Ascending aorta (tissue), 2 donors: ENCODE data around the gene SLC12A6. TPM values are rescaled to one million over a fixed set of nuclear protein-coding genes. Genes with fewer than 3 reads are reported as not detected.
"Not testable (repeated sequence)": the region's sequence is repeated elsewhere in the genome, so short reads cannot be mapped to it uniquely, and the experiment has no call there.

Experiments used
- DNase-seq, 2 donors: peaks; one replicate each; pipeline ENCODE4 v3.0.0-alpha.2; 2019; ENCODE audit warnings: low spot score in 2 of 2
- H3K27ac ChIP-seq, 2 donors: fragments of 200-600 bp; sonication (generic); one replicate each; pipeline ENCODE4 v1.5.1; 2016 to 2017; ENCODE audit warnings: mild to moderate bottlenecking in 1 of 2
- H3K27me3 ChIP-seq: fragments of 200-600 bp; sonication (generic); one replicate; pipeline ENCODE4 v1.5.1; 2017
- H3K36me3 ChIP-seq, 2 donors: fragments of 200-600 bp; sonication (generic); one replicate each; pipeline ENCODE4 v1.5.1; 2016
- H3K4me1 ChIP-seq, 2 donors: fragments of 200-600 bp; sonication (generic); one replicate each; pipeline ENCODE4 v1.5.1; 2016 to 2017; ENCODE audit warnings: mild to moderate bottlenecking in 1 of 2
- H3K4me3 ChIP-seq, 2 donors: fragments of 200-600 bp; sonication (generic); one replicate each; pipeline ENCODE4 v1.5.1; 2016 to 2017; ENCODE audit warnings: mild to moderate bottlenecking in 1 of 2
- H3K9me3 ChIP-seq, 2 donors: fragments of 200-600 bp; sonication (generic); one replicate each; pipeline ENCODE4 v1.5.1; 2016
- intact Hi-C: fragments of 100-400 bp; cut with DNase I; formaldehyde crosslinking; loops from one replicate; pipeline ENCODE4 v1.15.1; 2023
- total RNA-seq: library from RNA; depleted of rRNA; stranded (reverse); fragments of >200 nt; gene quantifications from one replicate; pipeline ENCODE4 v1.1.0, GENCODE V29; 2016
- TF ChIP-seq, protein P1 (sequence below), 3 experiments: fragments of 200-600 bp in 2 of 3; fragments of 450-650 bp in 1 of 3; sonication (generic) in 2 of 3; IDR thresholded peaks; one replicate each; pipeline ENCODE4 v1.5.1; 2016 to 2019; ENCODE audit warnings: antibody characterized with exemption in 3 of 3, mild to moderate bottlenecking in 1 of 3, moderate library complexity in 1 of 3

SLC12A6 gene
- total RNA-seq, 1 donor from 2014 or later, result 65.8 TPM

DNA sequence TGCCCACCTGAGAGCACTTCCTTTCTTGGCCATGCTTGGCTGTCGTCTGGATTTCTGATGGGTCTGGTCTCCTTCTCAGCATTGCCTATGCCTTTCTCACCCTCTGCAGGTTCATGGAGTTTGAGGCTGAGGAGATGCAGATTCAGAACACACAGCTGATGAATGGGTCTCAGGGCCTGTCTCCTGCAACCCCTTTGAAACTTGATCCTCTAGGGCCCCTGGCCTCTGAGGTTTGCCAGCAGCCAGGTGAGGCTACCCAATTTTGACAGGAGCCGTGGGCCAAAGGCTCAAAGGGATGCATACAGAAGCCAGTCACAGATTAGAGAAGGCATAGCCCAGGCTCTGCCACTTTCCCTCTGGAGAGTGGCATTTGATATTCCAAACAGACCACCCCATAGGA is 16.0 kb upstream of the SLC12A6 start:
- Histone ChIP-seq H3K9me3 (no peaks in the 10 kb centered on the region), H3K27ac (no peak overlapping the region), H3K4me3 (no peak overlapping the region), H3K4me1 (no peaks in the 10 kb centered on the region), H3K36me3 (peaks cover 7 to 30% of the 10 kb centered on the region in 2 donors), H3K27me3 (no peaks in the 10 kb centered on the region)
- TF ChIP-seq, protein P1, sequence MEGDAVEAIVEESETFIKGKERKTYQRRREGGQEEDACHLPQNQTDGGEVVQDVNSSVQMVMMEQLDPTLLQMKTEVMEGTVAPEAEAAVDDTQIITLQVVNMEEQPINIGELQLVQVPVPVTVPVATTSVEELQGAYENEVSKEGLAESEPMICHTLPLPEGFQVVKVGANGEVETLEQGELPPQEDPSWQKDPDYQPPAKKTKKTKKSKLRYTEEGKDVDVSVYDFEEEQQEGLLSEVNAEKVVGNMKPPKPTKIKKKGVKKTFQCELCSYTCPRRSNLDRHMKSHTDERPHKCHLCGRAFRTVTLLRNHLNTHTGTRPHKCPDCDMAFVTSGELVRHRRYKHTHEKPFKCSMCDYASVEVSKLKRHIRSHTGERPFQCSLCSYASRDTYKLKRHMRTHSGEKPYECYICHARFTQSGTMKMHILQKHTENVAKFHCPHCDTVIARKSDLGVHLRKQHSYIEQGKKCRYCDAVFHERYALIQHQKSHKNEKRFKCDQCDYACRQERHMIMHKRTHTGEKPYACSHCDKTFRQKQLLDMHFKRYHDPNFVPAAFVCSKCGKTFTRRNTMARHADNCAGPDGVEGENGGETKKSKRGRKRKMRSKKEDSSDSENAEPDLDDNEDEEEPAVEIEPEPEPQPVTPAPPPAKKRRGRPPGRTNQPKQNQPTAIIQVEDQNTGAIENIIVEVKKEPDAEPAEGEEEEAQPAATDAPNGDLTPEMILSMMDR (IDR thresholded peaks at IDR 0.05), result no peak
- intact Hi-C loops, result no loop called here
- DNase-seq, result no peak

DNA sequence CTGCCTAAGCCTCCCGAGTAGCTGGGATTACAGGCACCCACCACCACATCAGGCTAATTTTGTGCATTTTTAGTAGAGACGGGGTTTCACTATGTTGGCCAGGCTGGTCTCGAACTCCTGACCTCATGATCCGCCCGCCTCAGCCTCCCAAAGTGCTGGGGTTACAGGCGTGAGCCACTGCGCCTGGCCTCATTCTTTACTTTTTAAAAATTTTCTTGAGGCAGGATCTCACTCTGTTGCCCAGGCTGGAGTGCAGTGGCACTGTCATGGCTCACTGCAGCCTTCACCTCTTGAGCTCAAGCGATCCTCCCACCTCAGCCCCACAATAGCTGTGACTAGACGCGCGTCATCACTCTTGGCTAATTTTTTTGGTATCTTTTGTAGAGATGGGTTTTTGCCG is 15.4 kb upstream of the SLC12A6 start:
- H3K4me3 ChIP-seq, H3K27me3 ChIP-seq, DNase-seq, H3K4me1 ChIP-seq, H3K9me3 ChIP-seq, H3K27ac ChIP-seq, intact Hi-C loops: not testable (repeated sequence)
- H3K36me3 ChIP-seq, result peaks cover 4 to 25% of the 10 kb centered on the region in 2 donors

DNA sequence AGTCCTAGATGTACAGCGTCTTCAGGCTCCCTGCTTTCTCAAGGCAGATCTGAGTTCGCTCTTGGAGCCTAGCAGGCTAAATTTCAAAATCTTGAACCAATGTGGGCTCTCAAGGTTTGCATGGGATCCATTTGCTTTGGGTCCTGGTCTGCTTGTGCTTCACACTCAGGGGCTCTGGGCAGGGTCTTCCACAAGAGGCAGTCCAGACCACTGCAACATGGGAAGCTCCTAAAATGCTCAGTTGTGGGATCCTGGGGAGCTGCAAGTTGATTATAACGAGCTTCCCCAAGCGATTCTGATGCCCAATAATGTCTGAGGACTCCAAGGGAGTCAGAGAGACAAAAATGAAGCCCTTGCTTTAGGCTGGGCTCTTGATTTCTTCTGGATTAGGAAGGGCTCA is 12.2 kb upstream of the SLC12A6 start:
- H3K27ac ChIP-seq, result no peak overlapping the region
- DNase-seq, result no peak
- H3K36me3 ChIP-seq, result no peaks in the 10 kb centered on the region
- H3K27me3 ChIP-seq, result no peaks in the 10 kb centered on the region
- no peak overlapping the region for H3K4me3 ChIP-seq
- TF ChIP-seq, protein P1 (IDR thresholded peaks at IDR 0.05), result no peak
- no peaks in the 10 kb centered on the region for H3K4me1 ChIP-seq
- H3K9me3 ChIP-seq, result no peaks in the 10 kb centered on the region
- intact Hi-C loops, result loop anchor here (10.0 kb wide), 1 partner anchor 295 kb away; no protein-coding TSS in a partner anchor

DNA sequence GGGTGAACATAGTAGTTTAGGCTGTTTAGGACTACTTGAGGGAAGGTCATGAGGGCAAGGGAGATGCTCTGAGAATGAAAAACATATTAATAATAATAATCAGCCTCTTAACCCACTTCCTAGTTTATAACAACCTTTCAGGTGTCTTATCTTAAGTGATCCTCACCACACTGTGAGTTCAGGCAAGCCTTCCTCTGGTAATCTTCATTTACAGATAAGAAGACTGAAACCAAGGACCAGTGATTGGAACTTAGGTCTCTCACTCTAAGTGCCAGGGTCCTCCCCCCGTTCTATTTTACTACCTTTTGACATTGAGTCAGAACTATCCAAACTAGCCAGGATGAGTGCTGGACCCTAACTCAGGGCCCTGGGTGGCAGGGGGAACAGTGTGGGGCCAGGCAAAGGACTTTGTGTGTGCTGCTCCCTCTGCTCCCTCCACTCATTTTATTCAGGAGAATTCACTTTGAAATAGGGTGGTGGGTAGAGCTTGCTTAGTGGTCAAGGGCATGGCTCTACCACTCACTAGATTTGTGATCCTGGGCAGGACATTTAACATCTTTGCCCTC is 11.2 kb upstream of the SLC12A6 start:
- intact Hi-C loops, result loop anchor here (10.0 kb wide), 1 partner anchor 294 kb away; no protein-coding TSS in a partner anchor
- H3K27me3 ChIP-seq, result no peaks in the 10 kb centered on the region
- H3K27ac ChIP-seq, result no peak overlapping the region
- H3K4me3 ChIP-seq, result no peak overlapping the region
- DNase-seq, result no peak
- no peaks in the 10 kb centered on the region for H3K36me3 ChIP-seq
- TF ChIP-seq, protein P1 (IDR thresholded peaks at IDR 0.05), result no peak
- no peaks in the 10 kb centered on the region for H3K4me1 ChIP-seq
- no peaks in the 10 kb centered on the region for H3K9me3 ChIP-seq

DNA sequence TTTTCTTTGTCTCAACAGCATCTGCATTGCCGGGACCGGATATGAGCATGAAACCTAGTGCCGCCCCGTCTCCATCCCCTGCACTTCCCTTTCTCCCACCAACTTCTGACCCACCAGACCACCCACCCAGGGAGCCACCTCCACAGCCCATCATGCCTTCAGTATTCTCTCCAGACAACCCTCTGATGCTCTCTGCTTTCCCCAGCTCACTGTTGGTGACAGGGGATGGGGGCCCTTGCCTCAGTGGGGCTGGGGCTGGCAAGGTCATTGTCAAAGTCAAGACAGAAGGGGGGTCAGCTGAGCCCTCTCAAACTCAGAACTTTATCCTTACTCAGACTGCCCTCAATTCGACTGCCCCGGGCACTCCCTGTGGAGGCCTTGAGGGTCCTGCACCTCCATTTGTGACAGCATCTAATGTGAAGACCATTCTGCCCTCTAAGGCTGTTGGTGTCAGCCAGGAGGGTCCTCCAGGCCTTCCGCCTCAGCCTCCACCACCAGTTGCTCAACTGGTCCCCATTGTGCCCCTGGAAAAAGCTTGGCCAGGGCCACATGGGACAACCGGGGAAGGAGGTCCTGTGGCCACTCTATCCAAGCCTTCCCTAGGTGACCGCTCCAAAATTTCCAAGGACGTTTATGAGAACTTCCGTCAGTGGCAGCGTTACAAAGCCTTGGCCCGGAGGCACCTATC is 10.5 kb upstream of the SLC12A6 start:
- DNase-seq, result no peak
- H3K27me3 ChIP-seq, result no peaks in the 10 kb centered on the region
- intact Hi-C loops, result loop anchor here (10.0 kb wide), 1 partner anchor 293 kb away; no protein-coding TSS in a partner anchor
- H3K36me3 ChIP-seq, result no peaks in the 10 kb centered on the region
- H3K4me1 ChIP-seq, result no peaks in the 10 kb centered on the region
- TF ChIP-seq, protein P1 (IDR thresholded peaks at IDR 0.05), result no peak
- H3K4me3 ChIP-seq, result no peak overlapping the region
- no peaks in the 10 kb centered on the region for H3K9me3 ChIP-seq
- no peak overlapping the region for H3K27ac ChIP-seq
